Medulla oblongata (tissue), 1 donor: ENCODE data around the gene HMX1.

Source experiments
- DNase-seq: peaks from one replicate; pipeline ENCODE4 v3.0.0-alpha.2; 2015; ENCODE audit errors: extremely low spot score

Gene HMX1

GRCh38 chr4:8820178-8821102 lies 51.2 kb downstream of the HMX1 start:
- DNase-seq, result no peak

DNA sequence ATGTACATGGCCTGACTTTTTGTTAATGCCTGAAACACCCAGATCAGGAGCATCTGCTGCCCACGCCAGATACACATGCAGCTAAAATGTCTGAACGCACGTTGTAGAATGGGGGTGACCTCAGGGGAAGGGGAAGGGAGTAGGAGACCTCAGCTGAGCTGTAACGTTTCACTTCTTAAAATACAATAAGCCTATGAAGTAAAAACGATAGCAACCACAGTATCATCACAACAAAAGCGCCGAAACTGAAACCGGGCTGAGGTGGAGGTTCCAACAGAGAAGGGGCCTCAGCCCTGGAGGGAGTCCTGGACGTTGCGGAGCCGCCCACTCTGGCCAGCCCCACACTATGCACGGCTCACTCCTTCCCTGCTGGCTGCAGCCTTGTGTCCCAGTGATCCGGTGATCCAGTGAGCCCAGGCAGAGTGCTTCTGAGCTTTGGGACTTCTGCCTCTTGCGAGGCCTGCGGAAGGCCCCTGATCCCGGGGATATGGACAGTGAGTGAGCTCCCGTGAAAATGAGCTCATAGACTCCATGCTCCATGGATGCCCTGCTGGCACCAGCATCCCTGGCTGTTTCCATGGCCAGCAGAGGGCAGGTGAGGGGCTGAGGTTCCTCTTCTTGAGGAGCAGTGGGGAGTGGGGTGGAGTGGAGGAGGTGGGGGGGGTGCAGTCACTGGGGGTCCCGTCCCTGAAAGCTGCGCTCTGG lies 52.0 kb downstream of the HMX1 start:
- DNase-seq, result no peak

GRCh38 chr4:8819019-8819418 lies 52.6 kb downstream of the HMX1 start:
- DNase-seq, result no peak

GRCh38 chr4:8818063-8818881 lies 53.4 kb downstream of the HMX1 start:
- DNase-seq, result no peak

DNA sequence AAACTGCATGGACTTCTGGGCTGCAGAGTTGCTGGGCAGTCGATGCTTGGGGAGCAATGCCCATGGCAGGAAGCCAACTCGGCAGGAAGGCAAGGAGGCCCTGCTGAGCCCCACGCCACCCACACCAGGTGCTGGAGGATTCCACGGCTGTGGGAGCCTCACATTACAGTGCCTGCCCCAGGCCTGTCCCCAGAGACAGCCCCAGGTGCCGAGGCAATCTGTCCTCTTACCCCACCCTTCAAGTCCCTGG lies 53.9 kb downstream of the HMX1 start:
- no peak for DNase-seq

DNA sequence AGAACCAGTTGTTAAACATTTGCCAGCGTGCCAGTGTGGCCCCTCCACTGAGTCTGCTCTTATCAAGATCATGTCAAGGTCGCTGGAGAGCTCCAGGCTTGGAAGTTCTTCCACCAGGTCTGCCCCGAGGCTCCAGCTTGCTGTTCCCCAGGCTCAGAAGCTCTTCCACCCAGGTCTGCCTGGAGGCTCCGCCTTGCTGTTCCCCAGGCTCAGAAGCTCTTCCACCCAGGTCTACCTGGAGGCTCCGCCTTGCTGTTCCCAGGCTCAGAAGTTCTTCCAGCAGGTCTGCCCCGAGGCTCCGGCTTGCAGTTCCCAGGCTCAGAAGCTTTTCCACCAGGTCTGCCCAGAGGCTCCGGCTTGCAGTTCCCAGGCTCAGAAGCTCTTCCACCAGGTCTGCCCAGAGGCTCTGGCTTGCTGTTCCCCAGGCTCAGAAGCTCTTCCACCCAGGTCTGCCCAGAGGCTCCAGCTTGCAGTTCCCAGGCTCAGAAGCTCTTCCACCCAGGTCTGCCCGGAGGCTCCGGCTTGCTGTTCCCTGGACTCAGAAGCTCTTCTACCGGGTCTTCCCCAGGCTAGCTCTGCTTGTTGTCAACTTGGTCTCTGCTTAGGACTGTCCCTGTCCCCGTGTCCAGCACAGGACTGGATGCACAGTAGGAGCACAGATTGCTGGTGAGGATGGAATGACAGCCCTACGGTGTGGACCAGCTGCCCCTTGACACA lies 54.4 kb downstream of the HMX1 start:
- DNase-seq, result no peak
